HepG2 (cell line): ENCODE data around the gene TIMM23. TPM values are rescaled to one million over a fixed set of nuclear protein-coding genes. Genes with fewer than 3 reads are reported as not detected.
A peak's percentile ranks its signal among the peaks of the same experiment; 100 is the strongest.

Experiments
- ATAC-seq: fragments of 200-7000 bp; cut with Tn5 transposase; 3 replicates; pipeline ENCODE4 v1.9.1; 2020; ENCODE audit warnings: mild to moderate bottlenecking, moderate library complexity
- BruUV-seq: library from RNA; stranded (reverse); fragments of 400-500 nt; replicated peaks from 2 replicates; lab custom pipeline; 2021; lab: Mats Ljungman, UMichigan
- CTCF ChIA-PET: fragments of 300-600 bp; formaldehyde crosslinking; extraction: SDS; loops from one replicate; lab custom pipeline; 2021; ENCODE audit warnings: low total read pairs, inconsistent platforms, low intra/inter-chr PET ratio; lab: Yijun Ruan, JAX
- POLR2A ChIA-PET: fragments of 350-600 bp; sonication (Branson Sonifier 250); formaldehyde crosslinking; loops from one replicate; lab custom pipeline; 2020; ENCODE audit warnings: antibody characterized with exemption, inconsistent platforms; lab: Yijun Ruan, JAX
- DNase-seq: peaks from one replicate; pipeline ENCODE4 v3.0.0-alpha.2; 2015; ENCODE audit warnings: low spot score
- FAIRE-seq: peaks from 3 replicates; lab custom pipeline; 2011; peaks lifted over from hg19 to GRCh38; lab: Jason Lieb, UNC
- H2AFZ ChIP-seq: one replicate; pipeline ENCODE4 v1.6.1; 2011; ENCODE audit warnings: low read length, inconsistent platforms
- H3K27ac ChIP-seq: fragments of 300-600 bp; 3 replicates; pipeline ENCODE4 v1.8.0; 2011; ENCODE audit warnings: mixed run types, mild to moderate bottlenecking, mixed read lengths, low read length, inconsistent platforms; ENCODE audit not compliant: insufficient read depth; ENCODE audit errors: extremely low read length
- H3K27me3 ChIP-seq, 2 experiments: fragments of 200-600 bp in 1 of 2; 2 replicates in 1 of 2; 3 replicates in 1 of 2; pipeline versions ENCODE4 v1.6.0 to v1.8.0; 2011; ENCODE audit warnings: low read length in 2 of 2, mild to moderate bottlenecking in 2 of 2, moderate library complexity in 2 of 2, inconsistent platforms in 1 of 2; ENCODE audit not compliant: insufficient read depth in 2 of 2, control insufficient read depth in 1 of 2
- H3K36me3 ChIP-seq, 2 experiments: fragments of 200-600 bp in 1 of 2; replicated peaks in 1 of 2; 2 replicates in 1 of 2; 3 replicates in 1 of 2; pipeline versions ENCODE4 v1.5.1 to v1.8.0; 2011; ENCODE audit warnings: low read length in 2 of 2, inconsistent platforms in 1 of 2; ENCODE audit not compliant: insufficient read depth in 2 of 2, control insufficient read depth in 1 of 2
- H3K4me1 ChIP-seq: 2 replicates; pipeline ENCODE4 v1.5.1; 2012; ENCODE audit warnings: low read length, inconsistent platforms; ENCODE audit not compliant: insufficient read depth
- H3K4me2 ChIP-seq: 2 replicates; pipeline ENCODE4 v1.6.0; 2011; ENCODE audit warnings: low read depth, low read length, inconsistent platforms
- H3K4me3 ChIP-seq, 3 experiments: fragments of 200-600 bp in 1 of 3; sonication (generic), shearing (Covaris generic) in 1 of 3; replicated peaks in 1 of 3; 2 replicates each; pipeline ENCODE4 v1.5.1; 2011 to 2016; ENCODE audit warnings: low read length in 3 of 3, inconsistent platforms in 2 of 3, low read depth in 2 of 3, mild to moderate bottlenecking in 2 of 3, control low read depth in 1 of 3, mixed read lengths in 1 of 3; ENCODE audit not compliant: insufficient read depth in 1 of 3
- H3K79me2 ChIP-seq: one replicate; pipeline ENCODE4 v1.6.1; 2011; ENCODE audit warnings: low read length, inconsistent platforms; ENCODE audit not compliant: insufficient read depth
- H3K9ac ChIP-seq: 2 replicates; pipeline ENCODE4 v1.6.0; 2011; ENCODE audit warnings: mild to moderate bottlenecking, low read depth, low read length, inconsistent platforms; ENCODE audit not compliant: insufficient read depth
- H3K9me3 ChIP-seq: 2 replicates; pipeline ENCODE4 v1.5.1; 2012; ENCODE audit warnings: mild to moderate bottlenecking, low read length
- H4K20me1 ChIP-seq: 2 replicates; pipeline ENCODE4 v1.6.0; 2011; ENCODE audit warnings: inconsistent platforms, mild to moderate bottlenecking, low read length, moderate library complexity; ENCODE audit not compliant: insufficient read depth
- DBP ChIP-seq: sonication (generic); formaldehyde crosslinking; IDR thresholded peaks from 2 replicates; pipeline ENCODE4 v1.4.0; 2020; ENCODE audit warnings: missing genetic modification reagents; ENCODE audit errors: not compliant biosample characterization
- FOSL2 ChIP-seq: sonication (generic); formaldehyde crosslinking; IDR thresholded peaks from 2 replicates; pipeline ENCODE4 v1.4.0; 2020; ENCODE audit warnings: missing genetic modification reagents
- HCFC1 ChIP-seq: fragments of 150-350 bp; IDR thresholded peaks from 2 replicates; pipeline ENCODE4 v1.6.1; 2014; ENCODE audit warnings: low read depth, low read length
- KLF6 ChIP-seq: IDR thresholded peaks from 2 replicates; pipeline ENCODE4 v1.8.0; 2016; ENCODE audit warnings: missing biosample characterization, missing genetic modification reagents
- MYPOP ChIP-seq: sonication (generic); formaldehyde crosslinking; IDR thresholded peaks from 2 replicates; pipeline ENCODE4 v1.8.1; 2023; ENCODE audit warnings: mild to moderate bottlenecking, moderate library complexity, missing genetic modification reagents
- PCBP1 ChIP-seq: fragments of 200-400 bp; formaldehyde crosslinking; IDR thresholded peaks from 2 replicates; pipeline ENCODE4 v1.6.1; 2017; ENCODE audit warnings: mild to moderate bottlenecking, low read depth, low read length, borderline replicate concordance
- POLR2G ChIP-seq: fragments of 200-400 bp; formaldehyde crosslinking; IDR thresholded peaks from 2 replicates; pipeline ENCODE4 v1.6.1; 2018; ENCODE audit warnings: mild to moderate bottlenecking, low read depth, low read length, moderate library complexity
- RFX3 ChIP-seq: IDR thresholded peaks from 2 replicates; pipeline ENCODE4 v1.6.1; 2016; ENCODE audit warnings: missing biosample characterization, missing genetic modification reagents
- RXRA ChIP-seq: sonication (generic); formaldehyde crosslinking; IDR thresholded peaks from 2 replicates; pipeline ENCODE4 v1.5.1; 2020; ENCODE audit warnings: missing genetic modification reagents
- SNAPC2 ChIP-seq: sonication (generic); formaldehyde crosslinking; IDR thresholded peaks from 2 replicates; pipeline ENCODE4 v1.8.1; 2022; ENCODE audit warnings: mild to moderate bottlenecking, missing genetic modification reagents
- SNRNP70 ChIP-seq: fragments of 200-400 bp; formaldehyde crosslinking; IDR thresholded peaks from 2 replicates; pipeline ENCODE4 v1.6.1; 2017; ENCODE audit warnings: mild to moderate bottlenecking, low read depth, low read length, moderate library complexity
- SRY ChIP-seq: sonication (generic); formaldehyde crosslinking; IDR thresholded peaks from 2 replicates; pipeline ENCODE4 v1.8.0; 2022; ENCODE audit warnings: mild to moderate bottlenecking, missing genetic modification reagents
- U2AF2 ChIP-seq: fragments of 200-400 bp; formaldehyde crosslinking; IDR thresholded peaks from 2 replicates; pipeline ENCODE4 v1.6.1; 2017; ENCODE audit warnings: low read depth, mild to moderate bottlenecking, low read length
- ZBTB2 ChIP-seq: sonication (generic); formaldehyde crosslinking; IDR thresholded peaks from 2 replicates; pipeline ENCODE4 v1.8.0; 2022; ENCODE audit warnings: low read depth, missing genetic modification reagents
- ZBTB34 ChIP-seq: sonication (generic); formaldehyde crosslinking; IDR thresholded peaks from 2 replicates; pipeline ENCODE4 v1.8.0; 2022; ENCODE audit warnings: mild to moderate bottlenecking, missing genetic modification reagents
- ZFP36 ChIP-seq: fragments of 150-350 bp; IDR thresholded peaks from 2 replicates; pipeline ENCODE4 v1.6.1; 2018; ENCODE audit warnings: borderline replicate concordance, low read length, low read depth; ENCODE audit not compliant: partially characterized antibody
- ZFP90 ChIP-seq: sonication (generic); formaldehyde crosslinking; IDR thresholded peaks from 2 replicates; pipeline ENCODE4 v1.8.0; 2022; ENCODE audit warnings: missing genetic modification reagents, mild to moderate bottlenecking, inconsistent platforms, borderline replicate concordance
- ZNF441 ChIP-seq: sonication (generic); formaldehyde crosslinking; IDR thresholded peaks from 2 replicates; pipeline ENCODE4 v1.7.0; 2021; ENCODE audit warnings: missing genetic modification reagents, borderline replicate concordance
- WGBS: methylation state at CpG from one replicate; pipeline ENCODE4 v1.1.6; 2017; ENCODE audit warnings: low lambda C conversion rate; 5-methylcytosine and 5-hydroxymethylcytosine counted together
- in situ Hi-C: cut with HindIII; loops from 2 replicates; pipeline ENCODE4 v1.10.0; 2017; ENCODE audit warnings: low pct_unique_long_range_greater_than_20kb; ENCODE audit not compliant: extremely low pct_ligation_motif_present
- intact Hi-C: fragments of 100-400 bp; cut with micrococcal nuclease; formaldehyde crosslinking; loops from one replicate; pipeline ENCODE4 v1.10.0; 2022; ENCODE audit not compliant: unreplicated experiment
- polyA plus RNA-seq, 8 experiments: library from polyadenylated mRNA; depleted of rRNA in 3 of 8; stranded (reverse) in 7 of 8; unstranded in 1 of 8; fragments of >200 nt; fragmentation: Illumina TruSeq in 4 of 8; extraction: Trizol in 4 of 8; gene quantifications; 2 replicates each; pipeline versions ENCODE4 v1.2.1 to v1.2.3, GENCODE V29; 2011 to 2016; ENCODE audit warnings: low read depth in 4 of 8, missing spikeins in 1 of 8, mixed read lengths in 1 of 8; ENCODE audit not compliant: insufficient read depth in 1 of 8
- total RNA-seq, 5 experiments: library from RNA; depleted of rRNA; stranded (reverse); fragments of >200 nt; fragmentation: Illumina TruSeq; extraction: Trizol; gene quantifications; 2 replicates each; pipeline ENCODE4 v1.2.3, GENCODE V29; 2016; ENCODE audit warnings: low read depth in 1 of 5

TIMM23 gene
- total and polyA plus RNA-seq, 2 of the 13 experiments (the other 11 are each of a cell fraction or from before 2014, with no cell fraction given) = 80.2 to 98.6 TPM

- WGBS = under 1% methylated on average over 6 of the region's 6 CpGs
- peak; percentile 31 for ATAC-seq
- H3K27me3 ChIP-seq = no peaks in the 10 kb centered on the region; a peak in 1 of 5 replicates
- H3K36me3 ChIP-seq = peaks cover 0 to 6% of the 10 kb centered on the region in 2 experiments; a peak in 2 of 5 replicates
- no peak for FAIRE-seq
- H3K79me2 ChIP-seq = peaks cover 78% of the 10 kb centered on the region
- peaks cover 47% of the 10 kb centered on the region for H4K20me1 ChIP-seq
- H3K4me2 ChIP-seq = peak overlapping the region; percentile 93
- in situ Hi-C loops (no loop called here), intact Hi-C loops (loop anchor here (2.0 to 10.0 kb wide), 2 partner anchors 46 to 196 kb away; no protein-coding TSS in a partner anchor)
- CTCF ChIA-PET = interaction anchor here (0.7 to 1.0 kb wide), 2 partner anchors 45 to 46 kb away, joined by 3 read pairs; no protein-coding TSS in a partner anchor
- BruUV-seq = no TSS peak
- peak; percentile 95 for DNase-seq
- peak overlapping the region; percentile 86 for H3K27ac ChIP-seq
- peak overlapping the region; percentile 85 to 92 (median 88) for H3K4me3 ChIP-seq
- H3K4me1 ChIP-seq = peaks cover 79% of the 10 kb centered on the region
- H2AFZ ChIP-seq = no peak overlapping the region
- H3K9ac ChIP-seq = peak overlapping the region; percentile 96
- POLR2A ChIA-PET = interaction anchor here (1.3 to 2.4 kb wide), 4 partner anchors 9 to 27 kb away, joined by 8 to 22 read pairs (median 14); no protein-coding TSS in a partner anchor
- H3K9me3 ChIP-seq = no peaks in the 10 kb centered on the region
- TF ChIP-seq ZNF441 (CRISPR knock-in tag) (no peak), PCBP1 (no peak), RXRA (CRISPR knock-in tag) (no peak), ZBTB2 (no peak), DBP (no peak), KLF6 (CRISPR knock-in tag) (peak; percentile 55; the same call in 1 of the 2 replicates), FOSL2 (CRISPR knock-in tag) (peak; percentile 44), ZFP90 (CRISPR knock-in tag) (no peak), U2AF2 (no peak), SRY (CRISPR knock-in tag) (no peak), RFX3 (CRISPR knock-in tag) (no peak), ZFP36 (no peak), HCFC1 (no peak), ZBTB34 (no peak), POLR2G (peak; percentile 64), MYPOP (CRISPR knock-in tag) (no peak), SNAPC2 (CRISPR knock-in tag) (peak; percentile 32; the same call in 1 of the 2 replicates), SNRNP70 (no peak)
These were observed 56.5 kb downstream of the TIMM23 start for GRCh38 chr10:46028584-46029460.
